Heart left ventricle (tissue), 16 donors: ENCODE results near the gene TSPAN7. TPM values are rescaled to one million over a fixed set of nuclear protein-coding genes. Genes with fewer than 3 reads are reported as not detected.

Experiments
- ATAC-seq, 4 donors: fragments of 200-7000 bp; cut with Tn5 transposase; one replicate each; pipeline ENCODE4 v1.9.1; 2020 to 2022; ENCODE audit warnings: moderate library complexity in 4 of 4, mild to moderate bottlenecking in 3 of 4, moderate number of reproducible peaks in 1 of 4
- DNase-seq, 5 donors: peaks; one replicate each; pipeline ENCODE4 v3.0.0-alpha.2; 2020
- H3K27ac ChIP-seq, 12 donors: fragments of 200-600 bp; sonication (generic) in 4 of 12; one replicate each; pipeline versions ENCODE4 v1.5.0 to v1.8.0; 2016 to 2022; ENCODE audit warnings: mild to moderate bottlenecking in 2 of 12
- H3K27me3 ChIP-seq, 9 donors: fragments of 200-600 bp; sonication (generic) in 2 of 9; one replicate each; pipeline versions ENCODE4 v1.5.1 to v1.8.0; 2016 to 2022; ENCODE audit warnings: mild to moderate bottlenecking in 3 of 9
- H3K36me3 ChIP-seq, 9 donors: fragments of 200-600 bp; sonication (generic) in 2 of 9; one replicate each; pipeline versions ENCODE4 v1.5.0 to v1.8.0; 2018 to 2022; ENCODE audit warnings: mild to moderate bottlenecking in 2 of 9
- H3K4me1 ChIP-seq, 12 donors: fragments of 200-600 bp; sonication (generic) in 4 of 12; one replicate each; pipeline versions ENCODE4 v1.5.0 to v1.8.0; 2016 to 2022; ENCODE audit warnings: mild to moderate bottlenecking in 3 of 12
- H3K4me3 ChIP-seq, 12 donors: fragments of 200-600 bp; sonication (generic) in 4 of 12; one replicate each; pipeline versions ENCODE4 v1.5.0 to v1.8.0; 2017 to 2022; ENCODE audit warnings: mild to moderate bottlenecking in 9 of 12, moderate library complexity in 4 of 12
- H3K9me3 ChIP-seq, 12 donors: fragments of 200-600 bp; sonication (generic) in 4 of 12; one replicate each; pipeline versions ENCODE4 v1.5.0 to v1.8.0; 2016 to 2022; ENCODE audit warnings: mild to moderate bottlenecking in 1 of 12
- POLR2A ChIP-seq, 2 donors: fragments of 450-650 bp; IDR thresholded peaks; one replicate each; pipeline ENCODE4 v1.6.1; 2017; ENCODE audit warnings: antibody characterized with exemption in 2 of 2, mild to moderate bottlenecking in 2 of 2, moderate library complexity in 2 of 2
- WGBS, 4 donors: extraction: QIAGEN DNeasy Blood & Tissue Kit in 2 of 4; methylation state at CpG; one replicate each; pipeline versions ENCODE4 v1.1.5 to v1.1.7; 2013 to 2018; 5-methylcytosine and 5-hydroxymethylcytosine counted together
- intact Hi-C, 10 donors: fragments of 100-400 bp; cut with DNase I; formaldehyde crosslinking; loops; one replicate each; pipeline versions ENCODE4 v1.11.1 to v1.14.2; 2022
- polyA plus RNA-seq, 2 donors: library from polyadenylated mRNA; stranded (reverse); fragments of 200-250 nt; gene quantifications; one replicate each; pipeline ENCODE4 v1.2.3, GENCODE V29; 2013
- total RNA-seq, 9 donors: library from RNA; depleted of rRNA in 2 of 9; stranded (reverse); fragments of >200 nt in 2 of 9; fragmentation: NEBNext Ultra II Directional in 3 of 9; extraction: Animal tissue kit (Norgen Biotek cat#: 25700) in 3 of 9; gene quantifications; one replicate each; pipeline versions ENCODE4 v1.1.0 to v1.2.4, GENCODE V29; 2016 to 2023
- TF ChIP-seq, protein P1 (sequence below), 12 donors: fragments of 200-600 bp; sonication (generic) in 4 of 12; IDR thresholded peaks; one replicate each; pipeline versions ENCODE4 v1.5.0 to v1.8.0; 2018 to 2022; ENCODE audit warnings: antibody characterized with exemption in 12 of 12, mild to moderate bottlenecking in 5 of 12
- donor health status: ischemic (EF 13 %, LVEDD 7.1; RV severe dilation, severe dysfunction).
- donor health status: healthy with polysubstance abuse.
- donor health status: DM: no; HTN: yes; CAD: no.
- donor health status: DM: no; HTN: no; CAD: no.
- donor health status: ischemic (EF 25% LVEDD 6.9; RV normal size, moderate dysfunction).
- donor health status: ischemic (EF 25% LVEDD 5.7; RV mildly dilated, moderate dysfunction).
- donor health status: healthy.
- donor health status: DM: yes; HTN: yes; CAD: no.
- donor health status: ischemic (EF 35%, LVEDD 5.7; RV mildly dilated, moderate dysfunction).
- donor health status: nonischemic (EF 11% LVEDD 7.7; RV severe dilation, severe dysfunction).
- donor health status: DM: yes; HTN: yes; CAD: no.
- donor health status: PGD.
- donor health status: ischemic (EF 29% LVEDD 5.4; RV normal size, mild dysfunction).
- donor health status: nonischemic (EF 23%, LVEDD 6.1; RV moderate dilation, normal function).

The TSPAN7 gene
- total and polyA plus RNA-seq, 11 donors, result 9.1 to 48.5 (median 20.2) TPM

DNA sequence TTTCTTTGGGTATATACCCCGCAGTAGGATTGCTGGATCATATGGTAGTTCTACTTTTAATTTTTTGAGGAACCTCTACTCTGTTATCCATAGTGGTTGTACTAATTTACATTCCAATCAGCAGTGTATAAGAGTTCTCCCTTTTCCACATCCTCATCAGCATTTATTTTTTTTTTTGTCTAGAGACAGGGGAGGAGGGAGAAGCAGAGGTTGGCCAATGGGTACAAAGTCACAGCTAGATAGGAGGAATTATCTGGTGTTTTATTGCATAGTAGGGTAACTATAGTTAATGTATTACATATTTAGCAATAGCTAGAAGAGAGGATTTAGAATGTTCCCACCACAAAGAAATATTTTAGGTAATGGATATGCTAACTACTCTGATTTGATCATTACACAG, 107.4 kb downstream of the TSPAN7 start:
- no peaks in the 10 kb centered on the region for H3K36me3 ChIP-seq
- H3K27ac ChIP-seq, result no peak overlapping the region
- ATAC-seq, result no peak
- no peak for DNase-seq
- no peak for TF ChIP-seq POLR2A (IDR thresholded peaks at IDR 0.05)
- TF ChIP-seq, protein P1, sequence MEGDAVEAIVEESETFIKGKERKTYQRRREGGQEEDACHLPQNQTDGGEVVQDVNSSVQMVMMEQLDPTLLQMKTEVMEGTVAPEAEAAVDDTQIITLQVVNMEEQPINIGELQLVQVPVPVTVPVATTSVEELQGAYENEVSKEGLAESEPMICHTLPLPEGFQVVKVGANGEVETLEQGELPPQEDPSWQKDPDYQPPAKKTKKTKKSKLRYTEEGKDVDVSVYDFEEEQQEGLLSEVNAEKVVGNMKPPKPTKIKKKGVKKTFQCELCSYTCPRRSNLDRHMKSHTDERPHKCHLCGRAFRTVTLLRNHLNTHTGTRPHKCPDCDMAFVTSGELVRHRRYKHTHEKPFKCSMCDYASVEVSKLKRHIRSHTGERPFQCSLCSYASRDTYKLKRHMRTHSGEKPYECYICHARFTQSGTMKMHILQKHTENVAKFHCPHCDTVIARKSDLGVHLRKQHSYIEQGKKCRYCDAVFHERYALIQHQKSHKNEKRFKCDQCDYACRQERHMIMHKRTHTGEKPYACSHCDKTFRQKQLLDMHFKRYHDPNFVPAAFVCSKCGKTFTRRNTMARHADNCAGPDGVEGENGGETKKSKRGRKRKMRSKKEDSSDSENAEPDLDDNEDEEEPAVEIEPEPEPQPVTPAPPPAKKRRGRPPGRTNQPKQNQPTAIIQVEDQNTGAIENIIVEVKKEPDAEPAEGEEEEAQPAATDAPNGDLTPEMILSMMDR (IDR thresholded peaks at IDR 0.05), result no peak
- no peak overlapping the region for H3K4me3 ChIP-seq
- no peaks in the 10 kb centered on the region for H3K27me3 ChIP-seq
- intact Hi-C loops, result loop anchor here in 1 of 10 donors (5.0 kb wide), 1 partner anchor 49 kb away; no protein-coding TSS in a partner anchor
- H3K9me3 ChIP-seq, result no peaks in the 10 kb centered on the region
- whole genome bisulfite sequencing, 4 donors, result 87 to 100% (median 97%) methylated on average over 1 of the region's 1 CpG
- peaks cover 0 to 9% (median 0%) of the 10 kb centered on the region in 12 donors for H3K4me1 ChIP-seq

DNA sequence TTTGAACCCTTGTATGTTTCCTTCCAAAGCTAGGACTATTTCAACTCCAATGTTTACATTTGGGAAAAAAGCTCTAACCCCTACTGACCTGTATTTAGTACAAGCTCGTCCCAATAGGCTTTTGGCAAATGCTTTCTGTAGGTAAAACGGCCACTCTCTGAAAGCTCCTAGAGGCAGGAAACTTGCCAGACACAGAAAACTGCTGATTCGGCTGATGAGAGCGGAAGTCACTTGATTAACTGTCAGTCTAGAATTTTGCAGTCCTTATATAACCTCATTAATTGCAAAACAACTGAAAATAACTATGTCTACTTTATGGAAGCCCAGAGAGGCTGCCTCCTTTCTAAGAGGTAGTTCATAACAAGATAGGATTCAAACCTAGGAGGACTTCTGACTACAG, 108.1 kb downstream of the TSPAN7 start:
- ATAC-seq (no peak), DNase-seq (no peak)
- H3K27me3 ChIP-seq, result peaks cover 0 to under 1% (median 0%) of the 10 kb centered on the region in 9 donors
- no peaks in the 10 kb centered on the region for H3K9me3 ChIP-seq
- H3K4me3 ChIP-seq, result no peak overlapping the region
- 41 to 53% (median 46%) methylated on average over 4 of the region's 4 CpGs for WGBS, 4 donors
- H3K27ac ChIP-seq, result no peak overlapping the region
- no peak for TF ChIP-seq POLR2A (IDR thresholded peaks at IDR 0.05)
- TF ChIP-seq, protein P1 (IDR thresholded peaks at IDR 0.05), result no peak
- intact Hi-C loops, result loop anchor here in 1 of 10 donors (5.0 kb wide), 1 partner anchor 48 kb away; no protein-coding TSS in a partner anchor
- peaks cover 0 to 9% (median 0%) of the 10 kb centered on the region in 12 donors for H3K4me1 ChIP-seq
- no peaks in the 10 kb centered on the region for H3K36me3 ChIP-seq

DNA sequence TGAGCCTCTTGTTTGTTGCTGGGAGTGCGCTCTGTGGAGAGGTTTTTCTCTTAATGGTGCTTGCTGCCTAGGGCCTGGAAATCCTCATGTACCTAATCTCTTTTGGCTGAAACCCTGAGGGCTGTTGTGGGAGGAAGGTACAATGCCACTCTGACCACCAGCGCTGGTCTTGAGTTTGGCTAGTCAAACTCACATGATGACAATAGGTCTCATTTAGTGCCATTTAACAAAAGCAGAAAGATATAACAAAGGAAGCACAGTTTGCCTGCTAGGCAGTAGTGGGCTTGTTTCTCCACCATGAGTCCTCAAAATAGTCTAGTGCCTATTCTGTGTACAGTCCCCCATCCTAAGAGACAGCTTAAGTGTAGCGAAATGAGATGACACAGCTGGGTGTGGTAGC, 111.3 kb downstream of the TSPAN7 start:
- H3K36me3 ChIP-seq, result peaks cover 0 to 2% (median 0%) of the 10 kb centered on the region in 9 donors
- peaks cover 0 to 9% (median 0%) of the 10 kb centered on the region in 12 donors for H3K4me1 ChIP-seq
- TF ChIP-seq POLR2A (IDR thresholded peaks at IDR 0.05), result no peak
- TF ChIP-seq, protein P1 (IDR thresholded peaks at IDR 0.05), result no peak
- no peak overlapping the region for H3K4me3 ChIP-seq
- no peak overlapping the region for H3K27ac ChIP-seq
- DNase-seq, result no peak
- intact Hi-C loops, result no loop called here
- WGBS, 4 donors, result 85 to 99% (median 89%) methylated on average over 3 of the region's 3 CpGs
- no peaks in the 10 kb centered on the region for H3K9me3 ChIP-seq
- H3K27me3 ChIP-seq, result peaks cover 0 to 17% (median 0%) of the 10 kb centered on the region in 9 donors
- ATAC-seq, result no peak

DNA sequence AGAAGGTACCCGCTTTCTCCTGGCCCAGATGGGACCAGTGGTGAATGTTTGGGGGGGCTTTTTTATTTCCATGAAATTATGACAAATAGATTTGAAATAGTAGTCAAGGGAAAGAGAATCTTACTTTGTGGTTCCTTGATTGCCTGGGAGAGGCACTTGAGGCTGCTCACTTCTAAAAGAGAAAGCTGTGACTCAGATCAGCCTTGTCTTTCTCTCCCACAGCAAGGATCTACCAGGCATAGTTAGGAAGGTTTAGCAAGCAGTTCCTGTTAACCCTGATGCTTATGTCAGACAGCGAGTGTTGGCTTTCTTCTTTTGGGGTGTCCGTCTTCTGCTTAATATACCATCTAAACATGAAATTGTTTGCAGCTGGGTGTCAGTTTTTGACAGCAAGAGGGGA, 114.5 kb downstream of the TSPAN7 start:
- no peaks in the 10 kb centered on the region for H3K9me3 ChIP-seq
- peaks cover 0 to under 1% (median 0%) of the 10 kb centered on the region in 12 donors for H3K4me1 ChIP-seq
- DNase-seq (no peak), ATAC-seq (no peak)
- H3K27me3 ChIP-seq, result peaks cover 0 to 21% (median 0%) of the 10 kb centered on the region in 9 donors
- no peak for TF ChIP-seq POLR2A (IDR thresholded peaks at IDR 0.05)
- TF ChIP-seq, protein P1 (IDR thresholded peaks at IDR 0.05), result no peak
- intact Hi-C loops, result no loop called here
- WGBS, 4 donors, result 79 to 95% (median 88%) methylated on average over 3 of the region's 3 CpGs
- H3K36me3 ChIP-seq, result peaks cover 0 to 2% (median 0%) of the 10 kb centered on the region in 9 donors
- no peak overlapping the region for H3K4me3 ChIP-seq
- H3K27ac ChIP-seq, result no peak overlapping the region
